Measurements from ENCODE around the gene ATP5PO.

- TF ChIP-seq CTCF (IDR thresholded peaks at IDR 0.05) (no peak), POLR2A (IDR thresholded peaks at IDR 0.05) (no peak)
These were observed 44.1 kb upstream of the ATP5PO start for GRCh38 chr21:33959680-33960079.
